GM21786 (cell line): Measurements from ENCODE around the gene ROBO4.

Source experiments
- ATAC-seq: cut with Tn5 transposase; IDR thresholded peaks from one replicate; pipeline ENCODE4 v1.9.1; 2021; ENCODE audit not compliant: unreplicated experiment

ROBO4 gene

DNA sequence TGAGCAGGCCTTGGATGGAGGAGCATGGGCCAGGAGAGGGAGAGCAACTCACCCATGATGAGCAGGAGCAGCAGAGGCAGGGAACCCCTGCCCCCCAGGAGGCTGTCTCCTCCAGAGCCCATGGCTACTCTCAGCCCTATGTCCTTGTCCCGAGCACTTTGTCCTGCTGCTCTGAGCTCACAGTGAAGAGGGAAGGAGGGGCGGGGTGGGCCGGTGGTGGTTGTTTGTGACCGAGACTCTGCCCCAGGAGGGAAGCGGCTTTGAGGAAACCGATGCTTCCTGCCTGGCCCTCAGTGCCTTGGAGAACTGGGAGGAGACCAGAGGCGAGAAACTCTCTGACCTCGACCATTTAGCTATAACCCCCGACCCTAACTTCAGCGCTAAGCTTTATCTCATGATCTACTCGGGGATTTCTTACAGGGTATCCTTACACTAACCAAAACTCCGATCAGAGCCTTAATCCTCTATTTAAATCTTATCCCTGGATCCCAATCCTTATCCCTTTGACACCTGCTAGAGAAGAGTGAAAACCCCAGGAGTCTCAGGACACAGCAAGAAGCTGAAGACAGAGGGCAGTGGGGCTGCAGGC, at the start of gene ROBO4:
ROBO4 (minus strand) TSS at position 192 of the 589 bp plus-strand sequence; CDS start at position 122, 70 bp downstream.
- no peak for ATAC-seq

DNA sequence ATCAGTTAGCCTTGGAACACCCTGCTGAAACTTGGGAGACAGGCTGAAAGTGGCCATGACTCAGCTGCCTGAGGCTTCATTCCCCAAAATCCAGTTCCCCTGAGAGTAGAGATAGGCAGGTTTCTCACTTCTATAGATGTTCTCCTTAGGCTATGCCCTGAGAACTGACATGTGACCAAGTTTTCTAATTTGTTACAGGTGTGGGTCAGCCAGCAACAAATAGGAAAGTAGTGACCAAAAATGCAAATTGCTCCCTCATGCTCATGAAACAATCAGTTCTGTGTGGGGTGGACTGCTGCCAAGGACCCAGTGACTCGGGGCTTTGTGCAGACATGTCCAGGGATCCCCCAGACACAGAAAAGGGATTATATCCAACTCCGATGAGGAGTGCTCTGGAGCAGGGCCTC, 49.1 kb upstream of the ROBO4 start:
- ATAC-seq: no peak

DNA sequence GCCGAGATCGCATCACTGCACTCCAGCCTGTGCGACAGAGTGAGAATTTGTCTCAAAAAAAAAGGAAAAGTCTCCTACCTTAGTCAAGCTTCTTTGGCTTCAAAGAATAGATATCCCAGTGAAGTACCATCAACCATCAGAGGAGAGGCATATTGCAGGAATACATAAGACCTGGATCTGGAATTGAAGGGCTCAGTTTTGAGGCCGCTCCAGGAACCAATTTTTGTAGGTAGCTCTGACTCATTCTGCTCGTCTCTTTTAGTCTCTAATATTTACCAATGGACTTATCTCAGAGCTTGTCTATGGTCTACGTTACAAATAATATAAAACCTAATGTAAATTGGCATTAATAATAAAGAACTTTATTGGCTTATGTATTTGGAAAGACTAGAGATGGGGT, 48.2 kb upstream of the ROBO4 start:
- ATAC-seq: no peak

DNA sequence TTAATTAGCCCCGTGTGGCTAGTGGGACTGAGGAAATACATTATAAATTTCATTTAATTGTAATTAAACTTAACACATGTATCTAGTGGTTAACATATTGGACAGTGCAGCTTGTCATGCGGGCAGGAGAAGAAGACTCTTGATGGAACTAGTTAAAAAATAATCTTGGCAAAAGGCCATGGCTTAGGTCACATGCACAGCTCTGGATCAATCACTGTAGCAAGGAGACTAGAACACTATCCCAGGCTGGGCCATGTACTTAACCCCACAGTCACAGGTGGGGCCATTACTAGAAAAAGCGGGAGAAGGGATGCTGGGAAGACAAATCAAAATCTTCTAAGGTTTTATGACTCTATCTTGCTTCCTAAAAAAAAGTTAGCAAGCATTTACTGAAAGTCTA, 46.9 kb upstream of the ROBO4 start:
- ATAC-seq: no peak

DNA sequence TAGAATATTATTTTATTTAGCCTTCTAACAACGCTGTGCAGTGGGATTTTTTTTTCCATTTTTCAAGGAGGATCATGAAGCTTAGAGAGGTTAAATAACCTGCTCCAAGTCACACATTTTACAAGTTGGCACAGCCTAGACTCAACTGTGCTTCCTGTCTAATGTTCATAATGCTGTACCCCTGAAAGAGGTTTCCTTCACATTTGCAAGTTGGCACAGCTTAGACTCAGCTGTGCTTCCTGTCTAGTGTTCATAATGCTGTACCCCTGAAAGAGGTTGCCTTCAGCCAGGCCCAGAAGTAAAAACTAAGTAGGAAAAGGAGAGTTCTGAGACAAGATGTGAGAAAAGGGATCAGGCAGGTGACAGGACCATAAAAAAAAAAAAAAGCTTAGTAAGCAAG, 46.1 kb upstream of the ROBO4 start:
- no peak for ATAC-seq

- no peak for ATAC-seq
These were observed 45.6 kb upstream of the ROBO4 start for GRCh38 chr11:124943254-124943616.

DNA sequence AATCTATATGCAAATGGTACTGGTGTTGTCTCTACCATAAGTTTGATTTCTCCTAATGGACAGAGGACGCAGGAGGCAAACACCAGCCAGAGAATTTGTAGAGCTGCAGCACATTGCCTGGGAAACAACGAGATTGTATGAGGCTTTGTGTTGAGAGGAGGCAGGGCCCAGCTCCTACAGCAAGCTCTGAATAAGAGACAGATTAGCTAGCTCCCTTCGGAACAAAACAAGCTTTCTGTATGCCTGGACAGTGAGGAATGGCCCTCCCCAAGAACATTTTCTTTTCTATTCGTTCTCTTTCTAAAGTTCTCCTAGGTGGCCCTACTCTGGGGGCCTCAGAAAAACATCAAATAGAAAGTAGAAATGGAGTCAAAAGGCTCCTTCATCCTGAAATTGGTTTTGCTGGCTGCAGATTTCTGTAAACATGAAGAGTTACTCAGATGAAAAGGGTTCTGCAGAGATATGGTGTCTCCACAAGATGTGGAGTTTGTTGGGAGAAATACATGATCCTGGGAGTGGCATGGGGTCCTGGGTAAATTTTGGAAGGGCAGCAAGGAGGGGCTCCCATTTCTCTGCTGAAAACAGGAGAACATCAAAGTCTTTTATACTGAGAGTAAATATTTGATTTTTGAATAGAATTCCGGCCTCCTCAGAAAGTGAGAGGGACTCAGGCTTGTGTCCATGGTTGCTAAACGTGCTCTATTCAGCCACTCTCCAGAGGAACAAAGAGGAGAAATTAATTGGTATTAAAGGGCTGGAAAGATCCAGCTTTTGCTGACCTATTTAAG, 45.0 kb upstream of the ROBO4 start:
- no peak for ATAC-seq

- ATAC-seq: no peak
These were observed 44.0 kb upstream of the ROBO4 start for GRCh38 chr11:124941703-124942102.

DNA sequence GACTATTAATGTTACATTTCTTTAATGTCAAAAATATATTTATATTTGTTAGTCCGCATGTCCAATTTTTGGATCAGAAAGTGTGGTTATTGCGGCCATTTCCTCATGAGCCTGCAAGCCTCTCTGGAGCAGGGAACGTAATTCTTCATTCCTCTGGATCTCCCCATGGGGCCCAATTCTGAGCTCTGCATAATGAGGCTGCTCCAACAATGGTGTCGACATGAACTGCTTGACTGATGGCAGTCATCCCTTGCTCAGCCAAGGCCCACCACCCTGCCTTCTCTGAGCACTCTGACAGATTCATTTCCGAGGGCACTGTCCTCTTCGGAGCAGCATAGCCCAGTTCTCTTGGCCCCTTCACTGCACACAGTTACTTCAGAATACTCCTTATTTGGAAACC, 41.3 kb upstream of the ROBO4 start:
- ATAC-seq: no peak

- ATAC-seq: no peak
These were observed 40.6 kb upstream of the ROBO4 start for GRCh38 chr11:124938206-124938765.

DNA sequence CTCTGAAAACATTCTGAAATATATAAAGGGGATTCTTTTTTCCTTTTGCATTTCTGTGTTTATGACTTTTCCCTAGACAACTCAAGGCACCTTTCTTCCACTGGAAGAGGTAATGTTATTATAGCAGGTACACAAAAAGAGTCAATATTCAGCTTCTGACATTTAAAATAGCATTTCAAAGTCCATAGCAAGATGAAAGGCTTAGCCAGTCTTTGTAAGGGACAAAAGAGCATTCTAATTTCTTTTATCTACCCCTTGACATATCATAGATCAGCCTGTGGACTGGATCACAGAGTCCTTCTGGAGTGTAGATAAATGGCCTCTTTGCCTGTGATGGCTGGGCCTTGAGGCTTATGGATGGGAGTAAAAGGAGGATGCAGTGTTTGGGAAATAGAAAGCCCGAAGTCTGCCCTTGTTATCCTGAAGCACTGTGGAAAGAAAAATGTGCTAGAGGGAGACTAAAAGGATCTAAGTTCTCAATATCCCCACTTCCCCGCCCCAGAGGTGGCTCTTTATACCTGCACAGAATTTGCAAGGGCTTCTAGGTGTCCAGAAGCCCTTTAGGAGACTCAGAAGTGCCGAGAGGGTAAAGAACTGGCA, 39.8 kb upstream of the ROBO4 start:
- no peak for ATAC-seq

- ATAC-seq: no peak
These were observed 38.2 kb upstream of the ROBO4 start, which contains the start of gene HEPACAM for GRCh38 chr11:124935548-124936514. Gene HEPACAM (minus strand): TSS chr11:124936047. CDS start chr11:124936006, 41 bp downstream.

DNA sequence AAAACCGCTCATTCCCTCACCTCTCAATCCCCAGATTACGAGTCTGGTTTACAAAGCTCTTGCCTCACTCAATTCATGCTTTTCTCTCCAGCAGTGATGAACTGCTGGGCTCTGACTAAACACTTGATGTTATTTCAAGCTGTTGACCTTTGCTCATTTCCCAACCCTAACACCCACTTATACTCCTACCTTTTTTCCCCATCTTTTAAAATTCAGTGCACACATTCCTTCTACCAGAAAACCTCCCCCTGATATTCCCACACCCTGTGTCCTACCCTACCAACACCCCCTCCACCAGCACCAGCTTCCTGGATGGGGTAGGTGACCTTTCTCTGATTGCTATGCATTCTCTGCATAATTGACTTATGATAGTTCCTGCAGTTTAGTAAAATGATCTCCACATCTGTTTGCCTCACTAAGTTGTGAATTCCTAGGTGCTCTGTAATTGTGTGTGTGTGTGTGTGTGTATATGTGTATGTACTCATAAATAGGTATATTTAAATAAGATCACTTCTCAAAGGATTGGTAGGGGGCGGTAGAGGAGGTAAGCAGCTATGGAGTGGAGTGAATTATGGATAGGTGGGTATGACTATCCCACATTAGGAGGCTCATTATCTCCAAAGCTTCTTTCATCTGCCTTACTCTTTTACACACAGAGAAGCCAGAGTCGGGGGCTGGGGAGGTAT, 37.3 kb upstream of the ROBO4 start:
- ATAC-seq: no peak

DNA sequence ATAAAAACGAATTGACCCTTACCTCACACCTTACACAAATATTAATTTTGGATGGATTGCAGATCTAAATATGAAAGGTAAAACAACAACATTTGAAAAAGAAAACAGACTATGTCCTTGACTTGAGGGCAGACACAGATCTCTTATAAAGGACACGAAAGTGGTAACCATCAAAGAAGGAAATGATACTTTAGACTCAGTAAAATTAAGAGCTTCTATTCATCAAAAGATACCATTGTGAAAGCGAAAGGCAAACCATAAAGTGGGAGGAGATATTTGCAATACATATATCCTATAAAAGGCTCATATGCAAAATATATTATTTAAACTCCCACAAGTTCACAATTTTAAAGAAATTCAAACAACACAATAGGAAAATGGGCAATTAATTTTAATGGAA, 33.1 kb upstream of the ROBO4 start:
- ATAC-seq: peak; percentile 93

DNA sequence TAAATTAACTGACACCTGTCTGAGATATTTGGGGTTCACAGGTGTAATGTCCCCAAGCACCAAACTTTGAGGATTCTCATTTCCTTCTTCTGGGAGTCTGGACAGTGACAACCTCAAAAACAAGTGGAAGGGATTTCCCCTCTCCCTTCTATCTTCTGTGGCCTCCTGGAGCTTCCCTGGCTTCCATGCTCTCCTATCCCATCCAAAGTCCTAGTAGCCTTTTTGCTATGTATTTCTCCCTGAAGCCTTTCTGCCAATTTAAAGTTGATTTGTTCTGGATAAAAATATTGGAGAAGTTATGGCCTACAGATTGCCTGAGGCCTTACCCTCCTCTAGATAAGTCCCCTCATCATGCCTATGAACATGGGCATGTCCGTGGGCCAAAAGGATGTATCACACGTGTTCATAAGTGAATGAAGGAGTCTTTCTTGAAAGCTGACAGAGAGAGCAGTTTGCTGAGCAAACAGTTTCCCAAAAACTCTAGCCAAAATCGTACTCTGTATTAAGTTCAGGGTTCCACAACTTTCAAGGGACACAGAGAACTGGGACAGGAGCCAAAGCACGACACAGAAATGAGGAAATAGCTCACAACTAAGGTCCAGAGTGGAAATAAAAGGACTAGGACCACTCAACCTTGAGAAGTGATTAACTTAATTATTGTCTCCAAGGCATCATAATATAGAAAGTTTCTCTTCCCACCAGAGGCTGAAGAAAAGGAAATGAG, 31.4 kb upstream of the ROBO4 start:
- no peak for ATAC-seq

DNA sequence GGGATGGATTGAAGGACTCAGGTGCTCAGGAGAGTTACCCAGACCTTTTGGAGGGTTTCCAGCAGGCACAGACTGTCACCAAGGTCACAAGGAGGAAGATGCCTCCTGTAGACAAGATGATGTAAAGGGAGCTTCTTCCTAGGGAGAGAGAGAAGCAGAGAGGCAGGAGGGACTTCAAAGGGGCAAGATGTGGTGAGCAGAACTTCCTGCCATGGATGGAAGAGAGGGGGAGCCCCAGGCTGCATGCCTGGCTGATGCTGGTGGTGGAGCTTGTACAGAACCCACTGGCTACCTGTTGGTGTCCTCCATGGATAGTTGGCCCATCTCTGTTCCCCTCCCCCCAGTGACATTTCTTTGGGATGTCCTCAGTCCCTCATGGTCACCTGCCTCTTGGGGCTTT, 25.6 kb upstream of the ROBO4 start:
- ATAC-seq: no peak

DNA sequence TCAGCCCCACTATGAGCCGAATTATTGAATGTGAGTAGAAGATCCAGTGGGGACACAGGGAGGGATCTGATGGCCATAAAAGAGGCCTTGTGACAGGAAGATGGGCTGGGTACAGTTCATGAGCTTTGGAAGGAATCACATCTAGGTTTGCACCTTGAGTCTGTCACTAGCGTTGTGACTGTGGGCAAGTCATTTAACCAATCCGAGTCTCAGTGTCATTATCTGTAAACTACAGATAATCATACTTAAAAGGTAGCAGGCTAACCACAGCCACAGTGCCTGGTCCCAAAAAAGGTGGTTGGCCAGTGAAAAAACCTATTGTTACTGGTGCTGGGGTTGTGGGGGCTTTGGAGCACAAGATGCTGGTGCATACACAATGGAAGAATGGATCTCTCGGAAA, 25.2 kb upstream of the ROBO4 start:
- no peak for ATAC-seq

DNA sequence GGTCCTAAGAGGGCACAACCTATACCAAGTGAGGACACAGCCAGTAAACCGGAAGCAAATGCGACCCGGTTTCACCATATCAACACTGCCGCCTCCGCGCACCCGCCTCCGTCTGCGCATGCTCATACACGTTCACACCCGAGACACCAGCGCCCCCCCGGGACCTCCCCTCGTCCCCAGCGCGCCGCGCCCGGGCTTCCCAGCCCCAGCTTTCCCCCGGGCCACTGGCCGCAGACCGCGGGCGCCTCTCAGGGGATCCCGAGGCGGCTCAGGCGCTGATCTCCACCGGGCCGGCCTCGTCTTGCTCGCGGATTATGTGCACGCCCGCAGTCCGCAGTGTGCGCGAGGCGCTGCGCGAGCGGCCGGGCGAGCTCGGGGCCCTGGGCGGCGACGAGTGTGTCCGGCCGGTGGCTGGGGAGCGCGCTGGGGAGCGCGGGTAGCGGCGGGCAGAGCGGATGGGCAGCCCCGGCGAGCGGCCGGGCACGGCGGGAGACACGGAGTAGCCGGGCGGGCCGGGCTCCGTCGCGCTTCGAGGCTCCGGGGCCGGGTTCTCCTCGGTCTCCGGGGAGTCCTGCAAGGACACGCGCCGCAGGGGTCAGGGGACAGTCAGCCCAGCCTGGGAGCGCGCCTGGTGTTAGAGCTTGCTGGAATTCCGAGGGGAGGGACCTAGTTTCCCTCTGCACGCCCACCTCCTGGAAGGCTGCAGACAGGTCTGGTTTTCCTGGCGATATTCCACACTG, 23.4 kb upstream of the ROBO4 start:
- ATAC-seq: no peak

- no peak for ATAC-seq
These were observed 22.7 kb upstream of the ROBO4 start for GRCh38 chr11:124920356-124920755.
